Measurements from ENCODE around the gene GRK5.

GRK5 gene

GRCh38 chr10:119413471-119414080, 206.2 kb downstream of the GRK5 start:
- no peaks in the 10 kb centered on the region for H3K9me3 ChIP-seq (replicated peaks in 1 of 2; ENCODE audit: control insufficient read depth in 2 of 2, insufficient read depth in 1 of 2, low read depth in 1 of 2, low read length in 2 of 2)
- peak overlapping the region; percentile 25 for H2AFZ ChIP-seq (ENCODE audit: low read length)
- peak overlapping the region; percentile 63 for H3K18ac ChIP-seq (ENCODE audit: low read length)
- H3K23ac ChIP-seq (ENCODE audit: low read depth, low read length, poor library complexity): peak overlapping the region; percentile 8
- no peak overlapping the region for H3K14ac ChIP-seq (ENCODE audit: low read length)
- H3K27ac ChIP-seq (replicated peaks; ENCODE audit: low read length): no peak overlapping the region
- H2AK5ac ChIP-seq (ENCODE audit: low read depth, low read length): peak overlapping the region; percentile 26
- H3K4me1 ChIP-seq (ENCODE audit: control insufficient read depth in 2 of 2, insufficient read depth in 1 of 2, low read depth in 1 of 2, low read length in 2 of 2): peaks cover 21 to 31% of the 10 kb centered on the region in 2 donors
- no peak overlapping the region for H3K9ac ChIP-seq (ENCODE audit: low read depth, low read length, poor library complexity)
- no peak overlapping the region for H3K4me2 ChIP-seq (ENCODE audit: insufficient read depth, low read length, poor library complexity, severe bottlenecking)
- H2BK15ac ChIP-seq (ENCODE audit: low read length): peak overlapping the region; percentile 53
- H2BK120ac ChIP-seq (ENCODE audit: low read depth, low read length): no peak overlapping the region
- no peak overlapping the region for H3K4ac ChIP-seq (ENCODE audit: low read length)
- no peak overlapping the region for H4K8ac ChIP-seq (ENCODE audit: low read depth, low read length)
- H3K36me3 ChIP-seq (replicated peaks in 1 of 2; ENCODE audit: control insufficient read depth in 2 of 2, insufficient read depth in 2 of 2, low read length in 2 of 2): no peaks in the 10 kb centered on the region
- H3K79me1 ChIP-seq (ENCODE audit: low read depth, low read length): peaks cover 2% of the 10 kb centered on the region
- H3K27me3 ChIP-seq (ENCODE audit: control insufficient read depth in 3 of 3, insufficient read depth in 3 of 3, low read depth in 1 of 3, low read length in 3 of 3): no peaks in the 10 kb centered on the region
- no peak overlapping the region for H2BK12ac ChIP-seq (ENCODE audit: low read length)
- no peak for DNase-seq (ENCODE audit: low spot score)
- H3K4me3 ChIP-seq (ENCODE audit: low read length in 2 of 2): no peak overlapping the region
- H4K91ac ChIP-seq (ENCODE audit: low read depth, low read length, poor library complexity): no peak overlapping the region
- WGBS, 2 donors (ENCODE audit: extremely low coverage in 2 of 2, insufficient read length in 2 of 2, insufficient replicate concordance in 1 of 2): no CpG with 5 or more reads among the region's 20 CpGs
- peak overlapping the region; percentile 69 for H2BK5ac ChIP-seq (ENCODE audit: low read length)

GRCh38 chr10:119414081-119414611, 206.8 kb downstream of the GRK5 start:
- Histone ChIP-seq H3K9ac (ENCODE audit: low read depth, low read length, poor library complexity) (no peak overlapping the region), H3K9me3 (replicated peaks in 1 of 2; ENCODE audit: control insufficient read depth in 2 of 2, insufficient read depth in 1 of 2, low read depth in 1 of 2, low read length in 2 of 2) (no peaks in the 10 kb centered on the region), H3K27ac (replicated peaks; ENCODE audit: low read length) (no peak overlapping the region), H3K18ac (ENCODE audit: low read length) (no peak overlapping the region), H2BK5ac (ENCODE audit: low read length) (peak overlapping the region; percentile 69), H3K79me1 (ENCODE audit: low read depth, low read length) (peaks cover 2% of the 10 kb centered on the region), H3K36me3 (replicated peaks in 1 of 2; ENCODE audit: control insufficient read depth in 2 of 2, insufficient read depth in 2 of 2, low read length in 2 of 2) (no peaks in the 10 kb centered on the region), H2AK5ac (ENCODE audit: low read depth, low read length) (peak overlapping the region; percentile 26), H4K8ac (ENCODE audit: low read depth, low read length) (no peak overlapping the region), H2BK12ac (ENCODE audit: low read length) (no peak overlapping the region), H2AFZ (ENCODE audit: low read length) (peak overlapping the region; percentile 25), H3K27me3 (ENCODE audit: control insufficient read depth in 3 of 3, insufficient read depth in 3 of 3, low read depth in 1 of 3, low read length in 3 of 3) (no peaks in the 10 kb centered on the region), H3K23ac (ENCODE audit: low read depth, low read length, poor library complexity) (no peak overlapping the region), H4K91ac (ENCODE audit: low read depth, low read length, poor library complexity) (no peak overlapping the region), H3K4me3 (ENCODE audit: low read length in 2 of 2) (no peak overlapping the region), H2BK120ac (ENCODE audit: low read depth, low read length) (no peak overlapping the region), H3K4me2 (ENCODE audit: insufficient read depth, low read length, poor library complexity, severe bottlenecking) (no peak overlapping the region), H3K14ac (ENCODE audit: low read length) (no peak overlapping the region), H3K4ac (ENCODE audit: low read length) (no peak overlapping the region), H3K4me1 (ENCODE audit: control insufficient read depth in 2 of 2, insufficient read depth in 1 of 2, low read depth in 1 of 2, low read length in 2 of 2) (peaks cover 17 to 26% of the 10 kb centered on the region in 2 donors), H2BK15ac (ENCODE audit: low read length) (peak overlapping the region; percentile 53)
- WGBS, 2 donors (ENCODE audit: extremely low coverage in 2 of 2, insufficient read length in 2 of 2, insufficient replicate concordance in 1 of 2): no CpG with 5 or more reads among the region's 10 CpGs
- no peak for DNase-seq (ENCODE audit: low spot score)

- no peak overlapping the region for H4K91ac ChIP-seq (ENCODE audit: low read depth, low read length, poor library complexity)
- H3K18ac ChIP-seq (ENCODE audit: low read length): no peak overlapping the region
- H3K14ac ChIP-seq (ENCODE audit: low read length): no peak overlapping the region
- H3K27me3 ChIP-seq (ENCODE audit: control insufficient read depth in 3 of 3, insufficient read depth in 3 of 3, low read depth in 1 of 3, low read length in 3 of 3): no peaks in the 10 kb centered on the region
- no peak for DNase-seq (ENCODE audit: low spot score)
- H3K4me3 ChIP-seq (ENCODE audit: low read length in 2 of 2): no peak overlapping the region
- no peaks in the 10 kb centered on the region for H3K36me3 ChIP-seq (replicated peaks in 1 of 2; ENCODE audit: control insufficient read depth in 2 of 2, insufficient read depth in 2 of 2, low read length in 2 of 2)
- H2AK5ac ChIP-seq (ENCODE audit: low read depth, low read length): no peak overlapping the region
- H2BK15ac ChIP-seq (ENCODE audit: low read length): no peak overlapping the region
- peaks cover 12 to 21% of the 10 kb centered on the region in 2 donors for H3K4me1 ChIP-seq (ENCODE audit: control insufficient read depth in 2 of 2, insufficient read depth in 1 of 2, low read depth in 1 of 2, low read length in 2 of 2)
- H3K27ac ChIP-seq (replicated peaks; ENCODE audit: low read length): no peak overlapping the region
- no CpG with 5 or more reads among the region's 6 CpGs for WGBS, 2 donors (ENCODE audit: extremely low coverage in 2 of 2, insufficient read length in 2 of 2, insufficient replicate concordance in 1 of 2)
- no peak overlapping the region for H3K23ac ChIP-seq (ENCODE audit: low read depth, low read length, poor library complexity)
- H3K4me2 ChIP-seq (ENCODE audit: insufficient read depth, low read length, poor library complexity, severe bottlenecking): no peak overlapping the region
- H3K9ac ChIP-seq (ENCODE audit: low read depth, low read length, poor library complexity): no peak overlapping the region
- no peak overlapping the region for H4K8ac ChIP-seq (ENCODE audit: low read depth, low read length)
- no peak overlapping the region for H2BK120ac ChIP-seq (ENCODE audit: low read depth, low read length)
- no peaks in the 10 kb centered on the region for H3K9me3 ChIP-seq (replicated peaks in 1 of 2; ENCODE audit: control insufficient read depth in 2 of 2, insufficient read depth in 1 of 2, low read depth in 1 of 2, low read length in 2 of 2)
- H3K4ac ChIP-seq (ENCODE audit: low read length): no peak overlapping the region
- no peak overlapping the region for H2AFZ ChIP-seq (ENCODE audit: low read length)
- H2BK5ac ChIP-seq (ENCODE audit: low read length): no peak overlapping the region
- H2BK12ac ChIP-seq (ENCODE audit: low read length): no peak overlapping the region
- H3K79me1 ChIP-seq (ENCODE audit: low read depth, low read length): peaks cover 2% of the 10 kb centered on the region
These were observed 207.8 kb downstream of the GRK5 start for GRCh38 chr10:119415121-119415520.

- Histone ChIP-seq H2BK5ac (ENCODE audit: low read length) (no peak overlapping the region), H3K27me3 (ENCODE audit: control insufficient read depth in 3 of 3, insufficient read depth in 3 of 3, low read depth in 1 of 3, low read length in 3 of 3) (no peaks in the 10 kb centered on the region)
- WGBS, 2 donors (ENCODE audit: extremely low coverage in 2 of 2, insufficient read length in 2 of 2, insufficient replicate concordance in 1 of 2): no CpG with 5 or more reads among the region's 21 CpGs
These were observed 208.4 kb downstream of the GRK5 start for GRCh38 chr10:119415536-119416503.

More at GRCh38 chr10:119415536-119416503, 208.4 kb downstream of the GRK5 start:
- Histone ChIP-seq H3K36me3 (replicated peaks in 1 of 2; ENCODE audit: control insufficient read depth in 2 of 2, insufficient read depth in 2 of 2, low read length in 2 of 2) (no peaks in the 10 kb centered on the region), H3K27ac (replicated peaks; ENCODE audit: low read length) (no peak overlapping the region), H3K9me3 (replicated peaks in 1 of 2; ENCODE audit: control insufficient read depth in 2 of 2, insufficient read depth in 1 of 2, low read depth in 1 of 2, low read length in 2 of 2) (no peaks in the 10 kb centered on the region), H3K9ac (ENCODE audit: low read depth, low read length, poor library complexity) (no peak overlapping the region), H3K4ac (ENCODE audit: low read length) (no peak overlapping the region), H2BK15ac (ENCODE audit: low read length) (peak overlapping the region; percentile 24), H2BK12ac (ENCODE audit: low read length) (no peak overlapping the region), H4K91ac (ENCODE audit: low read depth, low read length, poor library complexity) (no peak overlapping the region), H3K79me1 (ENCODE audit: low read depth, low read length) (peaks cover 2% of the 10 kb centered on the region), H3K4me2 (ENCODE audit: insufficient read depth, low read length, poor library complexity, severe bottlenecking) (no peak overlapping the region), H3K18ac (ENCODE audit: low read length) (no peak overlapping the region), H3K4me1 (ENCODE audit: control insufficient read depth in 2 of 2, insufficient read depth in 1 of 2, low read depth in 1 of 2, low read length in 2 of 2) (peaks cover 11 to 15% of the 10 kb centered on the region in 2 donors), H4K8ac (ENCODE audit: low read depth, low read length) (no peak overlapping the region), H2AK5ac (ENCODE audit: low read depth, low read length) (peak overlapping the region; percentile 57), H3K23ac (ENCODE audit: low read depth, low read length, poor library complexity) (no peak overlapping the region), H3K14ac (ENCODE audit: low read length) (no peak overlapping the region), H2AFZ (ENCODE audit: low read length) (no peak overlapping the region), H2BK120ac (ENCODE audit: low read depth, low read length) (no peak overlapping the region), H3K4me3 (ENCODE audit: low read length in 2 of 2) (no peak overlapping the region)
- no peak for DNase-seq (ENCODE audit: low spot score)
